Lung (tissue), 12 donors: ENCODE measurements around the gene PDLIM1. TPM values are rescaled to one million over a fixed set of nuclear protein-coding genes. Genes with fewer than 3 reads are reported as not detected.
A peak's percentile ranks its signal among the peaks of the same experiment; 100 is the strongest.

Source experiments
- ATAC-seq: fragments of 200-7000 bp; cut with Tn5 transposase; one replicate; pipeline ENCODE4 v1.9.1; 2020; ENCODE audit warnings: moderate number of reproducible peaks; ENCODE audit not compliant: insufficient read depth, low FRiP score
- DNase-seq, 3 donors: peaks; one replicate each; pipeline ENCODE4 v3.0.0-alpha.2; 2013 to 2017
- H3K27ac ChIP-seq, 2 donors: one replicate each; pipeline ENCODE4 v1.5.1; 2013; ENCODE audit warnings: mild to moderate bottlenecking in 2 of 2, moderate library complexity in 2 of 2, control low read depth in 1 of 2, inconsistent platforms in 1 of 2, low read depth in 1 of 2, low read length in 1 of 2
- H3K27me3 ChIP-seq, 3 donors: one replicate each; pipeline ENCODE4 v1.5.1; 2013; ENCODE audit warnings: low read length in 2 of 3; ENCODE audit not compliant: control insufficient read depth in 3 of 3, insufficient read depth in 3 of 3
- H3K36me3 ChIP-seq, 4 donors: one replicate each; pipeline ENCODE4 v1.5.1; 2013; ENCODE audit warnings: low read length in 4 of 4, mild to moderate bottlenecking in 1 of 4, moderate library complexity in 1 of 4; ENCODE audit not compliant: control insufficient read depth in 4 of 4, insufficient read depth in 4 of 4
- H3K4me1 ChIP-seq, 5 donors: one replicate each; pipeline ENCODE4 v1.5.1; 2013; ENCODE audit warnings: low read length in 5 of 5, mild to moderate bottlenecking in 2 of 5, moderate library complexity in 1 of 5; ENCODE audit not compliant: control insufficient read depth in 5 of 5, insufficient read depth in 5 of 5
- H3K4me3 ChIP-seq: one replicate; pipeline ENCODE4 v1.5.1; 2013; ENCODE audit warnings: mild to moderate bottlenecking, control low read depth, moderate library complexity
- H3K9ac ChIP-seq, 2 donors: one replicate each; pipeline ENCODE4 v1.5.1; 2013; ENCODE audit warnings: low read length in 2 of 2, control low read depth in 1 of 2; ENCODE audit not compliant: insufficient read depth in 1 of 2
- H3K9me3 ChIP-seq, 4 donors: one replicate each; pipeline ENCODE4 v1.5.1; 2013; ENCODE audit warnings: low read length in 3 of 4, mild to moderate bottlenecking in 1 of 4, moderate library complexity in 1 of 4; ENCODE audit not compliant: control insufficient read depth in 4 of 4, insufficient read depth in 3 of 4
- CTCF ChIP-seq: IDR thresholded peaks from 2 replicates; pipeline ENCODE4 v1.5.1; 2012; ENCODE audit warnings: mild to moderate bottlenecking; ENCODE audit errors: control extremely low read depth, extremely low read depth
- WGBS, 2 donors: extraction: QIAGEN DNeasy Blood & Tissue Kit; methylation state at CpG; one replicate each; pipeline ENCODE4 v1.1.7; 2013; 5-methylcytosine and 5-hydroxymethylcytosine counted together
- polyA plus RNA-seq, 2 donors: library from polyadenylated mRNA; stranded (reverse); fragments of 200-250 nt; gene quantifications; one replicate each; pipeline ENCODE4 v1.2.1, GENCODE V29; 2013
- total RNA-seq, 2 donors: library from RNA; depleted of rRNA in 1 of 2; stranded (reverse); fragments of >200 nt in 1 of 2; gene quantifications; one replicate each; pipeline ENCODE4 v1.2.1, GENCODE V29; 2014 to 2021
- donor health status: control.
- donor health status: control.
- donor health status: Bipolar disorder and iron deficiency.
- donor health status: healthy.
- donor health status: DM: yes; HTN: yes; CAD: no.

The PDLIM1 gene
- total and polyA plus RNA-seq, 4 donors: 61.4 to 243 (median 178) TPM

- no peak for TF ChIP-seq CTCF
- Histone ChIP-seq H3K4me1 (peaks cover 3 to 33% (median 11%) of the 10 kb centered on the region in 5 donors), H3K9ac (no peak overlapping the region), H3K9me3 (no peaks in the 10 kb centered on the region), H3K4me3 (no peak overlapping the region), H3K27me3 (no peaks in the 10 kb centered on the region), H3K27ac (peak overlapping the region; percentile 2 to 80), H3K36me3 (peaks cover 0 to 2% (median 0%) of the 10 kb centered on the region in 4 donors)
- ATAC-seq: no peak
- 30 to 67% methylated on average over 1 of the region's 1 CpG for WGBS, 2 donors
- no peak for DNase-seq
Observed at GRCh38 chr10:95286707-95287106, 4.1 kb downstream of the PDLIM1 start.

GRCh38 chr10:95285556-95285955, 5.2 kb downstream of the PDLIM1 start:
- ATAC-seq (no peak), DNase-seq (no peak)
- H3K9me3 ChIP-seq: no peaks in the 10 kb centered on the region
- no peak overlapping the region for H3K4me3 ChIP-seq
- no peak for TF ChIP-seq CTCF
- WGBS, 2 donors: 87 to 96% methylated on average over 2 of the region's 2 CpGs
- peaks cover 0 to 2% (median 0%) of the 10 kb centered on the region in 4 donors for H3K36me3 ChIP-seq
- no peaks in the 10 kb centered on the region for H3K27me3 ChIP-seq
- peaks cover 3 to 45% (median 11%) of the 10 kb centered on the region in 5 donors for H3K4me1 ChIP-seq
- H3K9ac ChIP-seq: no peak overlapping the region
- no peak overlapping the region for H3K27ac ChIP-seq

- DNase-seq (no peak), ATAC-seq (no peak)
- Histone ChIP-seq H3K36me3 (peaks cover 0 to 2% (median 0%) of the 10 kb centered on the region in 4 donors), H3K4me3 (no peak overlapping the region), H3K27ac (no peak overlapping the region), H3K9ac (no peak overlapping the region), H3K4me1 (peaks cover 3 to 49% (median 9%) of the 10 kb centered on the region in 5 donors), H3K9me3 (no peaks in the 10 kb centered on the region), H3K27me3 (no peaks in the 10 kb centered on the region)
- WGBS, 2 donors: 86 to 93% methylated on average over 3 of the region's 3 CpGs
- no peak for TF ChIP-seq CTCF
Observed at GRCh38 chr10:95284807-95285206, 6.0 kb downstream of the PDLIM1 start.

- Histone ChIP-seq H3K9me3 (no peaks in the 10 kb centered on the region), H3K36me3 (peaks cover 0 to 2% (median 0%) of the 10 kb centered on the region in 4 donors), H3K4me1 (peaks cover 0 to 53% (median 5%) of the 10 kb centered on the region in 5 donors), H3K9ac (no peak overlapping the region), H3K27ac (no peak overlapping the region), H3K4me3 (no peak overlapping the region), H3K27me3 (no peaks in the 10 kb centered on the region)
- no peak for ATAC-seq
- no peak for DNase-seq
- no peak for TF ChIP-seq CTCF
- 76 to 93% methylated on average over 3 of the region's 3 CpGs for WGBS, 2 donors
Observed at GRCh38 chr10:95282107-95282506, 8.7 kb downstream of the PDLIM1 start.
